Fibroblast of lung (primary cell): Measurements from ENCODE around the gene WBP1L. TPM values are rescaled to one million over a fixed set of nuclear protein-coding genes. Genes with fewer than 3 reads are reported as not detected.
"Not testable (repeated sequence)": the region's sequence is repeated elsewhere in the genome, so short reads cannot be mapped to it uniquely, and the experiment has no call there.

ENCODE experiments used
- DNase-seq, 2 donors: peaks; one replicate each; pipeline versions ENCODE4 v3.0.0 to v3.0.0-alpha.2; 2010; ENCODE audit warnings: low read depth in 2 of 2
- H2AFZ ChIP-seq: 2 replicates; pipeline ENCODE4 v1.5.1; 2012; ENCODE audit warnings: low read length, control low read depth, inconsistent platforms
- H3K27ac ChIP-seq: 2 replicates; pipeline ENCODE4 v1.5.1; 2011; ENCODE audit warnings: low read length, control low read depth; ENCODE audit not compliant: insufficient read depth
- H3K27me3 ChIP-seq: 2 replicates; pipeline ENCODE4 v1.5.1; 2011; ENCODE audit warnings: mild to moderate bottlenecking, low read length; ENCODE audit not compliant: control insufficient read depth, insufficient read depth
- H3K36me3 ChIP-seq: 2 replicates; pipeline ENCODE4 v1.5.1; 2011; ENCODE audit warnings: low read length; ENCODE audit not compliant: control insufficient read depth, insufficient read depth
- H3K4me1 ChIP-seq: 2 replicates; pipeline ENCODE4 v1.5.1; 2011; ENCODE audit warnings: low read length; ENCODE audit not compliant: control insufficient read depth, insufficient read depth; ENCODE audit errors: extremely low read depth
- H3K4me2 ChIP-seq: 2 replicates; pipeline ENCODE4 v1.5.1; 2011; ENCODE audit warnings: low read length, control low read depth; ENCODE audit not compliant: insufficient read depth; ENCODE audit errors: extremely low read depth
- H3K4me3 ChIP-seq, 4 experiments: fragments of 200-600 bp in 1 of 4; sonication (generic) in 1 of 4; replicated peaks in 1 of 4; 2 replicates each; pipeline ENCODE4 v1.5.1; 2011 to 2016; ENCODE audit warnings: low read length in 4 of 4, low read depth in 3 of 4, mild to moderate bottlenecking in 3 of 4, control low read depth in 2 of 4, inconsistent platforms in 1 of 4, mixed read lengths in 1 of 4; ENCODE audit not compliant: insufficient read depth in 1 of 4; ENCODE audit errors: control extremely low read depth in 1 of 4
- H3K79me2 ChIP-seq: 2 replicates; pipeline ENCODE4 v1.5.1; 2012; ENCODE audit warnings: mild to moderate bottlenecking, low read length, inconsistent platforms; ENCODE audit not compliant: control insufficient read depth, insufficient read depth
- H3K9ac ChIP-seq: 2 replicates; pipeline ENCODE4 v1.5.1; 2011; ENCODE audit warnings: mild to moderate bottlenecking, low read length, control low read depth; ENCODE audit not compliant: insufficient read depth
- H3K9me3 ChIP-seq: 2 replicates; pipeline ENCODE4 v1.5.1; 2012; ENCODE audit warnings: low read depth, low read length; ENCODE audit not compliant: control insufficient read depth, insufficient read depth
- H4K20me1 ChIP-seq: 2 replicates; pipeline ENCODE4 v1.5.1; 2011; ENCODE audit warnings: low read length; ENCODE audit not compliant: control insufficient read depth, insufficient read depth; ENCODE audit errors: extremely low read depth
- EZH2 ChIP-seq: IDR thresholded peaks from 2 replicates; pipeline ENCODE4 v1.5.1; 2012; ENCODE audit warnings: low read length, control low read depth, mild to moderate bottlenecking; ENCODE audit errors: missing control alignments
- polyA minus RNA-seq: library from RNA; depleted of rRNA, polyadenylated mRNA; stranded (reverse); fragments of >200 nt; gene quantifications from 2 replicates; pipeline ENCODE4 v1.2.3, GENCODE V29; 2011; ENCODE audit warnings: low replicate concordance
- polyA plus RNA-seq, 2 donors: library from polyadenylated mRNA; depleted of rRNA in 1 of 2; stranded (reverse) in 1 of 2; unstranded in 1 of 2; fragments of >200 nt; gene quantifications; 2 replicates each; pipeline ENCODE4 v1.2.1, GENCODE V29; 2011 to 2012; ENCODE audit warnings: missing spikeins in 1 of 2
- total RNA-seq: library from RNA; depleted of rRNA; stranded (reverse); fragments of >200 nt; gene quantifications from 2 replicates; pipeline ENCODE4 v1.2.1, GENCODE V29; 2014
- TF ChIP-seq, protein P1 (sequence below), 2 donors: IDR thresholded peaks in 1 of 2; conservative IDR thresholded peaks in 1 of 2; 1 replicate in 1 of 2; 2 replicates in 1 of 2; pipeline ENCODE4 v1.5.1; 2011 to 2012; ENCODE audit warnings: low read length in 2 of 2, control low read depth in 1 of 2, inconsistent platforms in 1 of 2, low read depth in 1 of 2, mild to moderate bottlenecking in 1 of 2

Gene WBP1L
- total RNA-seq (28.8 and 40.0 TPM in 2 replicates), polyA plus RNA-seq (33.7 and 36.8 TPM in 2 replicates), polyA minus RNA-seq (60.4 and 66.8 TPM in 2 replicates)
- polyA plus RNA-seq (2012) = 26.7 and 34.8 TPM in 2 replicates

DNA sequence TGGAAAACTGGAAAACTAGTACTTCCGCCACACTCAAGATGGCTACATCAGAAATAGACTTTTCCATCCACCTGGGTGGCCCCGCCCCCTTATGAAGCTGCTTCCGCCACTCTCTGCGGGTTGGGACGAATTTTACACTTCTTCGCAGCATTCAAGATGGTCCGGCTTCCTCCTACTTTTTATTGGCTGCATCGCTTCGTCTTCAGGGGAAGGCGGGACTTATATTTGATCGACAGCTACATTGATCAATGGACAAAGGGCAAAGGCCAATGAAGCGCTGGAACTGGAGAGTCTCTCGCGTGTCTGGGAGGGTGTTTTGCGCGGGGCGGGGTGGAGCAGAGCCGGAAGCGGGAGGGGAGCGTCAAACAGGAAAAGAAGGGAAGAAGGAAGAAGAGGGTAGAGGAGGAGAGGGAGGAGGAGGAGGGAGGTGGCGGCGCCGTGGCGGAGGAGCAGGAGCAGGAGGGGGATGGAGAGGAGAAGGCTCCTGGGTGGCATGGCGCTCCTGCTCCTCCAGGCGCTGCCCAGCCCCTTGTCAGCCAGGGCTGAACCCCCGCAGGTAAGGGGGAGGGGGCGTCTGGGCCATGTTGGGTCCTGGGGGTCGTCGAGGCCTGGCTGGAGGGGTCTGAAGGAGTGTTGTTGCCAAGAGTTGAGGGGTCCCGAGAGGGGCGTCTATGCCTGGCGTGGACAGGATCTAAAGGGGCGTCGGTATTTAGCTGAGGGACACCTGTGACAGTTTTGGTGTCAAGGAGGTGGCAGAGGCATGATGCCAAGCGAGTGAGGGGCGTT lies at the start of gene WBP1L:
Gene WBP1L (plus strand): TSS at position 361 of the 786 bp plus-strand sequence. CDS start 106 bp downstream, at position 467.
- Histone ChIP-seq H3K79me2 (peaks cover 34% of the 10 kb centered on the region), H3K4me1 (no peaks in the 10 kb centered on the region), H4K20me1 (no peaks in the 10 kb centered on the region), H3K9ac (peak within 1 kb of the TSS; percentile 76), H3K9me3 (no peaks in the 10 kb centered on the region), H3K4me3 (peak within 1 kb of the TSS; percentile 43 to 97 (median 72)), H3K36me3 (no peaks in the 10 kb centered on the region), H3K4me2 (peak within 1 kb of the TSS; percentile 80), H3K27ac (peak within 1 kb of the TSS; percentile 82), H3K27me3 (no peaks in the 10 kb centered on the region), H2AFZ (peak within 1 kb of the TSS; percentile 97)
- no peak for TF ChIP-seq EZH2
- TF ChIP-seq, protein P1, sequence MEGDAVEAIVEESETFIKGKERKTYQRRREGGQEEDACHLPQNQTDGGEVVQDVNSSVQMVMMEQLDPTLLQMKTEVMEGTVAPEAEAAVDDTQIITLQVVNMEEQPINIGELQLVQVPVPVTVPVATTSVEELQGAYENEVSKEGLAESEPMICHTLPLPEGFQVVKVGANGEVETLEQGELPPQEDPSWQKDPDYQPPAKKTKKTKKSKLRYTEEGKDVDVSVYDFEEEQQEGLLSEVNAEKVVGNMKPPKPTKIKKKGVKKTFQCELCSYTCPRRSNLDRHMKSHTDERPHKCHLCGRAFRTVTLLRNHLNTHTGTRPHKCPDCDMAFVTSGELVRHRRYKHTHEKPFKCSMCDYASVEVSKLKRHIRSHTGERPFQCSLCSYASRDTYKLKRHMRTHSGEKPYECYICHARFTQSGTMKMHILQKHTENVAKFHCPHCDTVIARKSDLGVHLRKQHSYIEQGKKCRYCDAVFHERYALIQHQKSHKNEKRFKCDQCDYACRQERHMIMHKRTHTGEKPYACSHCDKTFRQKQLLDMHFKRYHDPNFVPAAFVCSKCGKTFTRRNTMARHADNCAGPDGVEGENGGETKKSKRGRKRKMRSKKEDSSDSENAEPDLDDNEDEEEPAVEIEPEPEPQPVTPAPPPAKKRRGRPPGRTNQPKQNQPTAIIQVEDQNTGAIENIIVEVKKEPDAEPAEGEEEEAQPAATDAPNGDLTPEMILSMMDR (conservative IDR thresholded peaks at IDR 0.05 in 1 of 2, IDR thresholded peaks at IDR 0.05 in 1 of 2; ENCODE audit: low read depth in 1 of 2, low read length in 2 of 2) = no peak
- peak; percentile 99 to 100 for DNase-seq

DNA sequence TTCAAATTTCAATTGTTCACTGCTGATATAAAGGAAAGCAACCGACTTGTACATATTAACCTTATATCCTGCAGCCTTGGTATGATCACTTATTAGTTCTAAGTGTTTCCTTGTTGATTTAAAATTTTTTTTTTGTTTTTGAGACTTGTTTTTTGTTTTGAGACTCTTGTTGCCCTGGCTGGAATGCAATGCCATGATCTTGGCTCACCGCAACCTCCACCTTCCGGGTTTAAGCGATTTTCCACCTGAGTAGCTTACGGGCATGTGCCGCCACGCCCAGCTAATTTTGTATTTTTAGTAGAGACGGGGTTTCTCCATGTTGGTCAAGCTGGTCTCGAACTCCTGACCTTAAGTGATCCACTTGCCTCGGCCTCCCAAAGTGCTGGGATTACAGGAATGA lies 48.3 kb upstream of the WBP1L start:
- not testable (repeated sequence) for H3K27ac ChIP-seq, H3K4me1 ChIP-seq, H3K27me3 ChIP-seq, H3K9me3 ChIP-seq, H4K20me1 ChIP-seq, DNase-seq, H3K79me2 ChIP-seq, H3K4me3 ChIP-seq, H3K4me2 ChIP-seq, H3K9ac ChIP-seq, H2AFZ ChIP-seq, H3K36me3 ChIP-seq

DNA sequence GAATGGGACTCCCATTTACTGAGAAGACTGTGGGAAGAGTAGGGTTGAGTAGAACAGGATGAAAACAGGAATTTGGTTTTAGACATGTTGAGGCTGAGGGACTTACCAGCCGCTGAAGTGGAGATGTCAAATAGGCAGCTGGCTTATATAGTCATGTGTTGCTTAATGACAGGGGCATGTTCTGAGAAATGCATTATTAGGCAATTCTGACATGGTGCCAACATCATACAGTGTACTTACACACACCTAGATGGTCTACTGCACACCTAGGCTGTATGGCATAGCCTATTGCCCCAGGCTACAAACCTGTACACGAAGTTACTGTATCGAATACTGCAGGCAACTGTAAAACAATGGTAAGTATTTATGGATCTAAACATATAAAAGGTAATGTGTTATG lies 47.0 kb upstream of the WBP1L start:
- H3K4me2 ChIP-seq = no peak overlapping the region

More for the DNA sequence above, 47.0 kb upstream of the WBP1L start:
- H4K20me1 ChIP-seq = no peaks in the 10 kb centered on the region
- H3K27ac ChIP-seq = no peak overlapping the region
- H3K36me3 ChIP-seq = peaks cover 1% of the 10 kb centered on the region
- H2AFZ ChIP-seq = no peak overlapping the region
- DNase-seq = no peak
- TF ChIP-seq, protein P1 (conservative IDR thresholded peaks at IDR 0.05 in 1 of 2, IDR thresholded peaks at IDR 0.05 in 1 of 2; ENCODE audit: low read depth in 1 of 2, low read length in 2 of 2) = no peak
- TF ChIP-seq EZH2 = no peak
- no peaks in the 10 kb centered on the region for H3K4me1 ChIP-seq
- H3K79me2 ChIP-seq = no peaks in the 10 kb centered on the region
- no peak overlapping the region for H3K4me3 ChIP-seq
- H3K9ac ChIP-seq = no peak overlapping the region
- H3K27me3 ChIP-seq = no peaks in the 10 kb centered on the region
- no peaks in the 10 kb centered on the region for H3K9me3 ChIP-seq
